ENCODE measurements around the gene IGHMBP2.

DNA sequence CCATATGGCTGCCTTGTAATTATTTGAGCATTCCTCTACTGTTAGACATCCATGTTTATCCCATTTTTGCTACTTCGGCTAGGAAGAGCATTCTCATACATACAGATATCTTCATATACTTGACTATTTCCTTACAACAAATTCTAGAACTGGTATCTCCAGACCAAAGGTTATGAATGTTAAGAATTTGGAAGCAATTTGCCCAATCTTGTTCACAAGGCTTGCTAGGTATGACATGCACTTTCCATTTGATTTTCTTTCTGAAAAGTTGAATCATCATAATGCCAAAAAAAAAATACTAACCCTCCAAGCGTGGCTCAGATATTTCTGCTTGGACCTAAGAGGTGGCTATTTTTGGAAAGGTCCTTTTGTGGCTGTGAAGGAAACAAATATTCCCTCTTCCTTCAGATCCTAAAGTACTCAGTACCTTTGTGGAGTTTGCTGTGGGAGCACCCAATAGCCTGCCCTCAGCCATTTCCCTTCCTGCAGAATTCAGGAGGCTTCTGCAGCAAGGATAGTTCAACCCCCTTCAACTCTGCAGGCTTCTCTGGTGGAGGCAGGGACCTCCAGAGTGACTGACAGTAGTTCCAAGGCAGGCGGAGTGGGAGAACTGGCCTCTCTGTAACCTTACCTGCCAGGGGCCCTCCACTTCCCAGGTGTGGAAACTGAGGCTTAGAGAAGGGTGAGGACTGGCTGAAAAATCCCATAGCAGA, 40.0 kb upstream of the IGHMBP2 start:
- TF ChIP-seq, protein P1, sequence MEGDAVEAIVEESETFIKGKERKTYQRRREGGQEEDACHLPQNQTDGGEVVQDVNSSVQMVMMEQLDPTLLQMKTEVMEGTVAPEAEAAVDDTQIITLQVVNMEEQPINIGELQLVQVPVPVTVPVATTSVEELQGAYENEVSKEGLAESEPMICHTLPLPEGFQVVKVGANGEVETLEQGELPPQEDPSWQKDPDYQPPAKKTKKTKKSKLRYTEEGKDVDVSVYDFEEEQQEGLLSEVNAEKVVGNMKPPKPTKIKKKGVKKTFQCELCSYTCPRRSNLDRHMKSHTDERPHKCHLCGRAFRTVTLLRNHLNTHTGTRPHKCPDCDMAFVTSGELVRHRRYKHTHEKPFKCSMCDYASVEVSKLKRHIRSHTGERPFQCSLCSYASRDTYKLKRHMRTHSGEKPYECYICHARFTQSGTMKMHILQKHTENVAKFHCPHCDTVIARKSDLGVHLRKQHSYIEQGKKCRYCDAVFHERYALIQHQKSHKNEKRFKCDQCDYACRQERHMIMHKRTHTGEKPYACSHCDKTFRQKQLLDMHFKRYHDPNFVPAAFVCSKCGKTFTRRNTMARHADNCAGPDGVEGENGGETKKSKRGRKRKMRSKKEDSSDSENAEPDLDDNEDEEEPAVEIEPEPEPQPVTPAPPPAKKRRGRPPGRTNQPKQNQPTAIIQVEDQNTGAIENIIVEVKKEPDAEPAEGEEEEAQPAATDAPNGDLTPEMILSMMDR (IDR thresholded peaks at IDR 0.05; ENCODE audit: low read length), result no peak
- no peak for TF ChIP-seq EZH2 (IDR thresholded peaks at IDR 0.05; ENCODE audit: borderline replicate concordance, low read length)

All from OCI-LY1 (cell line).